HS-5 (cell line): ENCODE measurements around the gene OTOG.

Experiments used
- DNase-seq: peaks from one replicate; pipeline ENCODE4 v3.0.0-alpha.2; 2012; ENCODE audit warnings: low read depth

The OTOG gene

DNA sequence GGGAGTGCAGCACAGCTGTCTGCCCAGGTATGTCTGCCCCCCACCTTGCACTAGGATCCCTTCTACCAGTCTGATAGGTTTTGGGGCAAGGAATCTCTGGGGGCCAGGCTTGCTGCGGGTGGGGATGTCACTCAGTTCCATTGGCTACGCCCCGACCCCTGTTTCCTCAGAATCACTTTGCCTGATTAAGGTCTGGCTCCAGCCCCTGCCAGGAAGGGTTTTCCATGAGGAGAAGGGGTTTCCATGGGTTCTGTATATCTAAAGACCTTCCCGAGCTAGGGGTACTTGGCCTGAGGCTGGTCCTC lies 14.0 kb downstream of the OTOG start:
- DNase-seq: no peak

DNA sequence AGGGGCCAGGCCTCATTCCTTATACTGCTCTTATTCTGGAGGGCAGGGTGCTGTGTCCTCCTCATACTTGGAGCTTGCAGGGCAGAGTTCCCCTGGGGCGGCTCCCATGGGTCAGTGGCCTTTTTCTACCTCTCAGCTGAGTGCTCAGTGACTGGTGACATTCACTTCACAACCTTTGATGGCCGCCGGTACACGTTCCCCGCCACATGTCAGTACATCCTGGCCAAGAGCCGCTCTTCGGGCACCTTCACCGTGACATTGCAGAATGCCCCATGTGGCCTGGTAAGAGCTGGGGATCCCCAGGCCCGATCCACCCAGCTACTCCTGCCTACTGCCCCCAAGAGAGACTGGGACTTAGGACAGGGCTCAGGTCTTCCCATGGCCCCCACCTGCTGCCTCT lies 14.5 kb downstream of the OTOG start:
- DNase-seq: no peak

DNA sequence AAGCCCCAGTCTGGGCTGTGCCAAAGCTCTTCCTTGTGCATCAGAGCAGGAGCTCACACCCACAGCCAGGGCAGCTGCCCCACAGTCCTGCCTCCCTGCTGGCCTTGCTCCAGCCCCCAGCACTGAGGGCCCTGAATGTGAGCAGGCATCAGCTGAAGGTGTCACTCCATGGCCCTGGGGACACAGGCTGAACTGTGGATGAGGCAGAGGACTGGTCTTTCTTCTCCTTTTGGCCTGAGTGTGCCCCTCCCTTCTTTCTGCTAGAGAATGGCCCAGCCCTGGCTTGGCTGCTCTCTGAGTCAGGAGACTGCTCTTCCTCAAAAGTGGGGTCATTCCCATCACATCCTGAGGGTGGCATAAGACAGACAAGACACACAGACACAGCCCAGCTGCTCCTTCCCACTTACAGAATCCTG lies 16.2 kb downstream of the OTOG start:
- DNase-seq: no peak

DNA sequence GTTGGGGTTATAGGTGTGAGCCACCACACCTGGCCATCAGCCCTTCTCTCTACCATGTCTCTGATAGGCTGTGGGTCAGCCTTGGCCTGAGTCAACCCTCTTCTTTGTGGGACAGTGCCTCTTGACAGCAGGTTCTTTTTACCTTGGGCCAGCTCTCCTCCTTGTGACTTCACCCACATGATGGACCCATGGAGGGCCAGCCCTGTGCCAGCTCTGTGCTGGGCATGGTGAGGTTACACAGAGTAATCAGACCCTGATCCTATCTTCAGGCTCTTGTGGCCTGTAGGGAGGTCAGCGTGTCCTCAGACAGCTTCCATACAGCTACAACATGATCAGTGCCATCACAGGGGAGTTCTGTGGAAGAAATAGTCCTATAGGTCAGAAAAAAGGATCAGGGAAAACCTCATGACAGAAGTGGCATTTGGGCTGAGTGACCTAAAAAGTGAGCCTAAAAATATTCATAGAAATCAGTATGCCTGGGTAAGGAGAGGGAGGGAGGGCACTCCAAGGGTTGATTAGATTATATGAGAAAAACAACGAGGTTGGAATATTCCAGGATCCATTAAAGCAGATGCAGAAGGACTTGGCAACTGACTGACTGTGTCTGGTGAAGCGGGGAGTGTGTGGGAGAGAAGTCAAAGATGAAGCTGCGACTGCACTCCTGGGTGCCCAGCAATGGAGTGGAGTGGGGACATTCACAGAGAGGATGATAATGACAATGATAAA lies 17.1 kb downstream of the OTOG start:
- no peak for DNase-seq

DNA sequence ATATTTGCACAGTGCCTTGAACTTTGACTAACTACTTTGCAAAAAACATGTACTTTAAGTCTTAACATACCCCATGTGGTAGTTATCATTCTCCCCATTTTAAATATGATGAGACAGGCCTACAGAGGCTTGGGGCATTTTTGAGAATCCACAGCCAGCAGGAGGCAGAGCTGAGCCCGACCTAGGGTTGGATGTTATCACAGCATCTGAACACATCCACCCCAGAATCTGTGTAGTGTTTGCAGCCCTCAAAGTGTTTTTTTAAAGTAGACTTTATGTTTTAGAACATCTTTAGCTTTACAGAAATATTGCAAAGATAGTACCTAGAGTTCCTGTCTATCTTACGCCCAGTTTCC lies 17.6 kb downstream of the OTOG start:
- no peak for DNase-seq

DNA sequence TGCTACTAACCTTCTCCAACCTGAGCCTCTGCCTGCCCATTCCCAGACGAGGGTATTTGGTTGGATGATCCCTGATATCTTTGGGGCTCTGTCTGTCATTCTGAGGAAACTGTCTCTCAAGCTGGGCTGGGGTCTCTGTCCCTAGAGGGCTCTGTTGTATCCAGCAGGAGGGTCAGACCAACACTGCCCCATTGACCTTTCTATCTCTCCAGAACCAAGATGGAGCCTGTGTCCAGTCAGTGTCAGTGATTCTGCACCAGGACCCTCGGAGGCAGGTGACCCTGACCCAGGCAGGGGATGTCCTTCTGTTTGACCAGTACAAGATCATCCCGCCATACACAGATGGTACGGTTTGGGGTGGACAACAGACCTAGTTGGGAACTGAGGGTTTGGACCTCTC lies 21.9 kb downstream of the OTOG start:
- no peak for DNase-seq

DNA sequence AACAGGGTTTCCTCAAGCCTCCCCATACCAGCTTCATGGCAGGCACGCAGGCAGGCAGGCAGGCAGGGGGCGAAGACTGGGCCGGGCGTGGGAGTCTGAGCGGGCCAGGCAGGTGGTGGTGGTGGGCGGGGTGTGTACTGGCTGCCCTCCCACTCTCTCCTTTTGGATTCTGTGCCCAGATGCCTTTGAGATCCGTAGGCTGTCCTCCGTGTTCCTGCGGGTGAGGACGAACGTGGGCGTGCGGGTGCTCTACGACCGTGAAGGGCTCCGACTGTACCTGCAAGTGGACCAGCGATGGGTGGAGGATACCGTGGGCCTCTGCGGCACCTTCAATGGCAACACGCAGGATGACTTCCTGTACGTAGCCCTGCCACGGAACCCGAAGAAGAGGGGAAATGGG lies 23.0 kb downstream of the OTOG start:
- DNase-seq: no peak

DNA sequence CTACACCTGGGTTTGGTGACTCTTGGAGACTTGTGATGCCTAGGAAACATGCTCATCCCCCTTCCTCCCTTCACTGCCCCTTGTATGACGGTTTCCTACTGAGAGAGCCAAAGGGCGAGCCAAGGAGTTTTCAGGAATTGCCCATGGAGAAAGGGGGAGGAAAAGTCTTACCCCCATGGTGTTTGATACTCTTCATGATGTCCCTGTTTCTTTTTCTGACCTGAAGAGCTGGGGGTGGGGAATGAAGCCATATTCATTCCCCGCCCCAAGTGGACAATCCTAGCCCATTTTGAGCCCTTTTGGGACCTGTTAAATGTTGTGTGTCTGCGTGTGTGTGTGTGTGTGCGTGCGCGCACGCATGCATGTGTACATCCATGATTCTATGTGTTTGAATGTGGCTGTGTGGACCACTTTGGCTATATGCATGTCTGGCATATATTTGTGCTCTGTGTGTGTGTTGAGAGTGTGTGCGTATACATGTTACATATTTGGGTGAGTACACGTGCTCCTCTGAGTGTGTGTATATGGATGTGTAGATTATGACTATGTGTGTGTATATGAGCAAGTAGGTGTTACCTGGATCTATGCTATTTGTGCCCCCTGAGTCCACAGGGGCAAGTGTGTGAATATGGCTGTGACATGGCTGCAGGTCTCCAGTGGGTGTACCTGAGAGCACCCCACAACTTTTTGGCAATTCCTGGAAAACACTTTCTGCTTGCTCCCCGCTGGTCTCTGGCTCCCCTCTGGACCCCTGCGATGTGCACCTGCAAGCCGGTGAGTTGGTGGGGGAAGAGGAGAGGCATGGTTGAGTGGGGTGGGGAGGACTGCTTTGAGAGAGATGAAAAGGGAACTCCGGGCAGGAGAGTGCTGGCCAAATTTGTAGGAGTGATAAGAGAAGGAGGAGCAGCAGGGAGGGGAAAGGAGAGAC lies 24.6 kb downstream of the OTOG start:
- no peak for DNase-seq

DNA sequence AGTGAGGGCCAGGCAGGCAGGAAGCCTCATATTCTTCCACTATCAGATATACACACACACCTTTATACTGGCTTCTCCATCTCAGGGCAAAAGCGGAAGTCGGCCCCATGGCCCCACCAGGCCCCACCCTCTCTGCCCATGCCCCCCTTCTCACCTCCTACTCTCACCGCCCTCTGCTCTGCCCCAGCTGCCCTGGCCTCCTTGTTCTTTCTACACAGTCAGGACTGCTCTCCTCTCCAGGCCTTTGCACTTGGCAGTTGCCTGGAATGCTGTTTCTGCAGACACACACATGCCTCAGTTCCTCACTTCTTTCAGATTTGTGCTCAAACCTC lies 25.3 kb downstream of the OTOG start:
- DNase-seq: no peak

DNA sequence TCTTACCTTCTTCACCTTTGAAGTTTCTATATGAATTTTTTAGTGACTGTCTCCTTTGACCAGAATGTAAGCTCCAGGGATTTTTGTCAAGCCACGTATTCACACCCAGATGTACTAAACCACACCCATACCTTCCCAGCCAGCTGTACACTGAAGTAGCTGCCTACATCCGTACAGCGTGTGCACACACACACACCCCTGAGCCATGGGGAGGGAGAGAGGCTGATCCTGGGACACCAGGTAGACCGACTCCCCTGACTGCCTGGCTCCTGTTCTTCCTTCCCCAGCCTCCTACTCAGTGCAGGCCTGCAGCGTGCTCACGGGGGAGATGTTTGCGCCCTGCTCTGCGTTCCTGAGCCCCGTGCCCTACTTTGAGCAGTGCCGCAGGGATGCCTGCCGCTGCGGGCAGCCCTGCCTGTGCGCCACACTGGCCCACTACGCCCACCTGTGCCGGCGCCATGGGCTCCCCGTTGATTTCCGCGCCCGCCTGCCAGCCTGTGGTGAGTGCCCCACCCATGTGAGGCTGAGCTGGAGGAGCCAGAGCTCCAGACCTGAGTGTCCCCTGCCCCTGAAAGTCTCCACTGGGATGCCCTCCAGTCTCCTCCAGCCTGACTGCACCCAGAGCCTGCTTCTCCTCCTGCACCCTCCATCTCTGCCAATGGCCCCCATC lies 25.9 kb downstream of the OTOG start:
- DNase-seq: no peak

DNA sequence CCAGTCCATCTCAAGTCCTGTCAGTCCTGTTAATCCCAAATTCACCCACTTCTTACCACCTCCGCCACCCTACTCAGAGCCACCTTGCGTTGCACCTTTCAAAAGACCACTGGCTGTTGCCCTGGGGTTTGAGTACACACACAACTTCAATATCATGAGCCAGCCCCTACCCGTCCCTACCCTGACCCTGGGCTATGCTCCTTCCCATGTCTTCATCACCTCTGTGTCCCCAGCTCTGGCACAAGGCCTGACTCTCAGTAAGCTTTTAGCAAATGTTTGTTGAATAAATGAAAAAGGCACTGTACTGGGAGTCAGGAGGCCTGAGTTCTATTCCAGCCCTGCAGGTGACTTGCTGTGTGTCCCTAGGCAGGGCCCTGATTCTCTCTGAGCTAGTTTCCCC lies 26.5 kb downstream of the OTOG start:
- no peak for DNase-seq

DNA sequence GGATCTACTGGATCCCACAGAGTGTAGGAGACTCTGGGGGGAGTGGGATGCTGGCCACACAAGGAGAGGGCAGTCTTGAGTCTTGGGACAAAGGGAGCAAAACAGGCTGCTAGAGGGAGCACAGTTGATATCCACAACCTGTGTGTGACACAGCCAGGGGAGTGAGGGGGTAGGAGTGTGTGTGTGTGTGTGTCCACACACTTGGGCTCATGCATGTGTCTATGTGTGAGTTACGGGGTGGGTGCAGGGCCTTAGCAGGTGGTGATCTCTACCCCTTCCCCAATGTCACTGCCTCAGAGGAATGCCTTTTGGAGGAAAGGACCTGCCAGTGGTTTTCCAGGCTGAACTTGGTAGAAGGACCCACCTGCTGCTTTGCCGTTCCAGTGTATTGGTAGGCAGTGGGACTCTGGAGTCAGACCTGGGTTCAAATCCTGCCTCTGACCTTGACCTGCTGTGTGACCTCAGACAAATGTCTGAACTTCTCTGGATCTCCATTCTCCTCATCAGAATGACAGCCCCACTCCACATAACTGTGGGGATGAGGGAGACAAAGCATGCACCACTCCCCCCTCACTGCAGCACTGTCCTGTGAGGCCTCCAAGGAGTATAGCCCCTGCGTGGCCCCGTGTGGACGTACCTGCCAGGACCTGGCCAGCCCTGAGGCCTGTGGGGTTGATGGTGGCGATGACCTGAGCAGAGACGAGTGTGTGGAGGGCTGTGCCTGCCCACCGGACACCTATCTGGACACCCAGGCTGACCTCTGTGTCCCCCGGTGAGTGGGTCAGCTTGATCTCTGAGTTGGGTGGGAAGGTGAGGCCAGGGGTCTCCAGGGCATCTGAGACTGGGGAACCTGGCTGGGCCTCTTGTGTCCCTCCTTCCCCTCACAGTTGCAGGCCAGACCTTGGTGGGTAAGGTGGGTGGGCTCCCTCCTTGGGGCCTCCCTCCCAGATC lies 27.4 kb downstream of the OTOG start:
- DNase-seq: no peak

DNA sequence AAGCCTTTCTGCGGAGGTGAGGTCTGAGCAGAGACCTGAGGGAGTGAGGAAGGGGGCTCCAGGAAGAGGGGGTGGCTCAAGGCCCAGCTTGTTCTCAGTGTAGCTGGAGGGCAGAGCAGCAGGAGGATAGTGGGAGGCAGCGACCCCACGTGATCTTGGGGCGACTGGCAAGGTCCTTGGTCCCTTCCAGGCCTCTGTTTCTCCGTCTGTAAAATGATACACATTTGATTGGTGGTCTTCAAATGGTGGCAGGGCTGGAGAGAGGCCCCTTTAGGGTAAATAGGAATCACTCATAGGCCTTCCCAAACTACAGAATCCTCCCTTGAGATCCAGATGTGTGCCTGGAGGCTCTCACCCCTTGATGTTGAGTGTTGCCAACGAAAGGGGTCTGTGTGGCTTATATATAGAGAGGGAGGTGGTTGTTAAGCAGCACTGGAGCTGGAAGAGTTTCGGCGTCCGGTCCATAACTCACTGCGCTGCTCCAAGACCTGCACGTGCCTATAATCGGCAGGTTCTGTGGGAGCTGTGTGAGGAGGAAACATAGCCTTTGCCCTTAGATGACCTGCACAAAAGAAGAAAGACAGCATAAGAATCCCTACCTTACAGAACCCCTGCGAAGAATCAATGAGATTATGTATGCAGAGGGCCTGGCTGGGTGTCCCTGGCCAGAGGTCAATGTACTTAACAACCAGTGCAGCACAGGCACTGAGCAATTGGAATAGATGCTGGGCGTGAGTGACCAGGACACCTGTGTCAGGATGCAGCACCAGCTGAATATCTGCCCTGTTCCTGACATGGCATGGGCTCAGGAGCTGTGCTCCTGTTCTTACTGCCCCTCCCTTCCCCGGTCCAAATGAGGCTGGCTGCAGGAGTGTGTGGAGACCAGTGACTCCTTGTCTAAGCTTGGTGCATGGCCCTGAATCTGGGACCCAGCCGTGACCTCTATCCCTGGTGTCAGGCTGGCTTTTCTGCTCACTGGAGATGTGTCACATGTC lies 28.7 kb downstream of the OTOG start:
- no peak for DNase-seq

DNA sequence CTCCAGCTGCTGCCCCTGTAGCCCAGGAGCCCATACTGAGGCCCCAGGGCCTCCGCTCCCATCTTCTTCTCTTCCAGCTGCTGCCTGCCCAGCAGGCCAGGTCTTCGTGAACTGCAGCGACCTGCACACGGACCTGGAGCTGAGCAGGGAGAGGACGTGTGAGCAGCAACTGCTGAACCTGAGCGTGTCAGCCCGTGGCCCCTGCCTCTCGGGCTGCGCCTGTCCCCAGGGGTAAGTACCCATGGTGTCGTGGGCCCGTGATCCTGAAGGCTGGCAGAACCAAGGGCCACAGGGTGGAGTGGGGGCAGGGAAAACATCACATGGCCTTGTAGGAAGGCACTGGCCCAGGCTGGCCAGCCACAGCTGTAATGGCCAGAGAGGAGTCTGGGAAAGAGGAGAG lies 31.2 kb downstream of the OTOG start:
- no peak for DNase-seq

DNA sequence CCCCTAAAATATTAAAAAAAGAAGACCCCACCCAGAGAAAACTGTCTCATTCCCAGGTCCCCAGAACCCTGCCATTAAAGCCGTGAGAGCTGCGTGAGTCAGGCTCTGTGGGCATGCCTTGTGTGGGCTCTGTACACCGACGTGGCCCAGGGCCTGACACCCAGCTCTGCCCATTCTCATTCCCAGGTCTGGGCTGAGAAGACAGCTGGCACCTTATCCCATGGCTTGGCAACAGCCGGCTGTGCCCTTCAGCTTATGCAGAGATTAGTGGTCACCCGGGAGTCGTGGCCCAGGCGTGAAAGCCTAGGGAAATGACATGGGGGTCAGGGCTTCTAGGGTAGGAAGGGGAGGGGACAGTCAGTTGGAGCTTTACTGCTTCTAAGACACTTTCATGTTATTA lies 31.9 kb downstream of the OTOG start:
- DNase-seq: no peak

DNA sequence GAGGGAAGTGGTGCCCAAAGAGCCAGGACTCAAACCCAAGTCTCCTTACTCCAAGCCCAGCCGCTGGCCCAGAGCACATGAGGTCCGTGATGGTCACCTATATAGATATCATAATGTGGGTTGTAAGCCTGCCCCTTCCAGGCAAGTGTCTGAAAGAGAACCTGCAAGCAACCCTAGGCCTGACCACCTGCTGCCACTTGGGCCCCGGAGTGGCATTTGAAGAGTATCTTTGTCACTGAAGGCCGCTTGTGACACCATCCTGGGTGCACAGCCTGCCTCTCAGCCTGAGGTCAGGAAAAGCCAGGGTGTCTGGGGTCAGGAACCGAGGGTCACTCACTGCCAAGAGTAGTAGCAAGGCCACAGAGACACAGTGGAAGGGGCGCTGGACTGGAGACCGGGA lies 32.4 kb downstream of the OTOG start:
- DNase-seq: no peak

DNA sequence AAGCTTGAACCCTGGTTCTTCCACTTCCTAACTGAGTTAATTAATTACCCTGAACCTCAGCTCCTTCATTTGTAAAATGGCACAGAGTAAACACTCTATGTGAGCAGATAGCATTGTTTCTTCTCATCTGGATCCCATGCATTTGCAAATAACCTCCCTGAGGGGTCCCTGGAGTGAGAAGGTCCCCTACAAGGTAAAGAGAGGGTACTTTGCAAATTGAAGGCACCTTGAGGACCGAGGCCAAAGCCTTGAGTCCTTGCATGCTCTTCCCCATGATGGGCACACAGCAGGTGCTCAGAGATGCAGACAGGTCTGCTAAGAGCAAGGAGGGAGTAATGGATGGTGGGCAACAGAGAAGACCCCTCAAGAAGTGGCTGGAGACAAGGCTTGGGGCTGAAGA lies 33.2 kb downstream of the OTOG start:
- DNase-seq: no peak

DNA sequence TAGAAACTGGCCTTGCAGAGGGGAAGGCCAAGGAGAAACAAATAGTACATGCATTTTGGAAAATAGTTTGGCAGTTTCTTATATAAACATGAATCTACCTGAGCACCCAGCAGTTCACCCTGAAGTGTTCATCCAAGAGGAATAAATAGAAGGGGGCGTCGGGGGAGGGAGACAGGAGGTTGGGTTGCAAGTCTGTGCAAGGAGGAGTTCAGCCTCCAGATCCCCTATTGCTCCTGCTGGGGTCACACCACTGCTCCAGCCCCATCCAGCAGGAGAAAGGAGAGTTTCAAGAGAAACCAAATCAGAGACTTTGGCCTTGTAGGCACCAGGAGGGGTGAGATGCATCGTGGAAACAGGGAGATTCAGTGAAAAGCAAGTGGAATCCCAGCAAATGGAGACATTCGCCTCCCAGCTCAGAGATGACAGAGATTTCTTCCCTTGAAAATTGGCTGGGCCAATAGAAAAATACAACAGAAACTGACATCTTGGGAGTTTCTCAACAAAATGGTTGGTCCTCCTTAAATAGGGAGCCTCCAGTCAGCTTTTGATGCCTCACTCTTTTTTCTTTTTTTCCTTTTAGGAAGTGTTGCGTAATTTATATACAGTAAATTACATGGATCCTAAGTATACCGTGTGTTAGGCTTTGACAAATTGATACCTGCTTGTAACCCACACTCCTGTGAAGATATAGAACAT lies 34.1 kb downstream of the OTOG start:
- DNase-seq: no peak

DNA sequence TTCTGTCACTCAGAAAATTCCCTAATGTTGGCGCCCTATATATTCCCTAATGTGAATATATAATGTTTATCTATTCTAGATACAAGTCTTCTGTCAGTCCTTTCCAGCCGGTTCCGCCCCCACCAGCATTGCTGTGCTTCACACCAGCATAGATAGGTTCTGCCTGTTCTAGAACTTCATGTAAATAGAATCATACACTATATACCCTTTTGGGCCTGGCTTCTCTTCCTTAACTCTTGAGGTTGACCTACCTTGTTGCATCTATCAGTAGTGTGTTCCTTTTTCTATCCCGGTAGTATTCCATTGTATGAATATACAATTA lies 34.6 kb downstream of the OTOG start:
- DNase-seq: no peak

DNA sequence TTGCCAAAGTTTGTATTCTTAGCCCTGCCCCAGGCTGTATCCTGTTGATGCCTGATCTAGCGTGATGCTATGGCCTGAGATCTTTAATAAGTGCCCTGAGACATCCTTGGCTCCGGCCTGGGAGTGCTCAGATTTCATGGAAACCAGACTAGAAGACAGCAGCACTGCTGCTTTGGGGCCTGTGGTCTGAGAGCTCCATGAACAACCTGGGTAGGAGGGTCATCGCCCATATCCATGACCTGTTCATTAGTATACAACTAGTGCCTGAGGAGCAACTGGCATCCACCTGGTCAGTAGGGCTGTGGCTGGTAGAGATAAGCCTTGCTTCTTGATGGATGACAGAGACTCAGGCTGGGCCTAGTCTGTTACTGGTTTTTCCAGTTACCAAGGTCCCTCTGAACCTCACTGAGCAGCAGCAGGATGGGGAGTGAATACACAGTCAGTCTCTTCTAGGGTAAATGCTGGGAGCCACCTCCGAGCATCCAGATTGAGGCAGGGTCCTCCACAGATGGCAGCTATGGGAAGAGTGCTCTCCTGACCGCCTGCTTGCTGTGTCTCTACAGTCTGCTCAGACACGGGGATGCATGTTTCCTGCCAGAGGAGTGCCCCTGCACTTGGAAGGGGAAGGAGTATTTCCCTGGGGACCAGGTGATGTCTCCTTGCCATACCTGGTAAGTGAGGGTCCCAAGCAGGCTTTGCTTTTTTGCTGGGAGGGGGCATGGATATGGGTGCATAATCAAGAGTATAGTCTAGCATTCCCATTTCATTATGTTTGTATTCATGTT lies 39.0 kb downstream of the OTOG start:
- DNase-seq: no peak
